HUES48 (cell line): Measurements from ENCODE around the gene INSR.

ENCODE experiments used
- H3K27ac ChIP-seq: one replicate; pipeline ENCODE4 v1.7.0; 2013; ENCODE audit warnings: low read depth, low read length, inconsistent platforms
- H3K27me3 ChIP-seq: 2 replicates; pipeline ENCODE4 v1.6.1; 2013; ENCODE audit warnings: mild to moderate bottlenecking, low read length; ENCODE audit not compliant: control insufficient read depth, insufficient read depth
- H3K36me3 ChIP-seq: 2 replicates; pipeline ENCODE4 v1.6.1; 2013; ENCODE audit warnings: low read length; ENCODE audit not compliant: control insufficient read depth, insufficient read depth
- H3K4me1 ChIP-seq: 2 replicates; pipeline ENCODE4 v1.6.1; 2013; ENCODE audit warnings: mild to moderate bottlenecking, low read length; ENCODE audit not compliant: control insufficient read depth, insufficient read depth
- H3K4me3 ChIP-seq: 2 replicates; pipeline ENCODE4 v1.5.1; 2013; ENCODE audit warnings: mild to moderate bottlenecking, low read depth, low read length
- H3K9ac ChIP-seq: 2 replicates; pipeline ENCODE4 v1.6.1; 2013; ENCODE audit warnings: mild to moderate bottlenecking, low read depth, low read length, moderate library complexity
- H3K9me3 ChIP-seq: 2 replicates; pipeline ENCODE4 v1.6.1; 2013; ENCODE audit warnings: low read length; ENCODE audit not compliant: control insufficient read depth, insufficient read depth

INSR gene

DNA sequence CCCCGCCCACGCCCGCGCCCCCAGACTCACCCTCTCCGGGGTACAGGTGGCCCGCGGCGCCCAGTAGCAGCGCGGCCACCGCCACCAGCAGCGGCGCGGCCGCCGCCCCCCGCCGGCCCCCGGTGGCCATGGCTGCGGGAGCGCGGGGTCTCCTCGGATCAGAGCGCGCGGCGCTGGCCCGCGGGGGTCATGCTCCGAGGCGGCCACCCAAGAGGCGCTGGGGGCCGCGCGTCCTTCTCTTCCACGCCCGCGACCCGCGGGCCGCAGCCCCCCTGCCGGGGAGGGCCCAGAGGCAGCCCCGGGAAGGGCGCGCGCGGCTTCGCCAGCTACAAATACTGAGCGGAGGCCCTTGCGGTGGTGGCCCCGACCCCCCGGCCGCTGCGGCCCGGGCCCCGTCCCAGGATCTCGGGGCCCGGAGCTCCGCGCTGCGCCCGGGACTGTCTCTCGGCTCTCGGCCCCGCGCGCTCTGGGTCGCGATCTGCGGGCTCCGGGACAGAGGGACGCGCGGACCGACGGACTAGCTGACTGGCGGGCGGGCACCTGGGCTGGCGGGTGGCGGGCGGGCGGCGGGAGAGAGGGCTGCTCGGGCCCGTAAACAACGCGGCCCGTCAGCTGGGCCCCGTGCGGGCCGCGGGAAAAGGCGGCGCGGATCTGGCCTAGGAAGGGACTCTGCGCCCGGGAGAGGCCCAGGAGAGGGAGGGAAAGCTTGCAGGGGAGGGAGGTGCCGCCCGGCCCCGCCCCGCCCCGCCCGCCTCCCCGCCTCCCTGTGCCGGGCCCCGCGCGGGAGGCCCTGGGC is at the start of gene INSR:
INSR (minus strand) TSS at position 653 of the 796 bp plus-strand sequence; CDS start at position 130, 523 bp downstream.
- Histone ChIP-seq H3K4me3 (peak within 1 kb of the TSS; percentile 78), H3K4me1 (peaks cover 14% of the 10 kb centered on the region; the same call in 1 of the 2 replicates), H3K27me3 (peaks cover 9% of the 10 kb centered on the region; the same call in 1 of the 2 replicates), H3K27ac (no peak within 1 kb of the TSS), H3K9ac (peak within 1 kb of the TSS; percentile 40; the same call in 1 of the 2 replicates), H3K36me3 (no peaks in the 10 kb centered on the region), H3K9me3 (no peaks in the 10 kb centered on the region)

DNA sequence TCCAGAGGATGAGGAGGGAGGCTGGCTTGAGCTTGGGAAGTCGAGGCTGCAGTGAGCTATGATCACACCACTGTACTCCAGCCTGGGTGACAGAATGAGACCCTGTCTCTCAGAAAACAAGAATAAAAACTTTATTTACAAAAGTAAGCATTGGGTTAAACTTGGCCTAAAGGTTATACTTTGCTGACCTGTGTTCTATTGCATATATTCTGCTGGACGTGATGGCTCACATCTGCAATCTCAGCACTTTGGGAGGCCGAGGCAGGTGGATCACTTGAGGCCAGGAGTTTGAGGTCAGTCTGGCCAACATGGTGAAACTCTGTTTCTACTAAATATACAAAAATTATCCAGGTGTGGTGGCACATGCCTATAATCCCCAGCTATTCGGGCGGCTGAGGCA is 47.9 kb upstream of the INSR start:
- H3K9ac ChIP-seq, result no peak overlapping the region
- H3K27me3 ChIP-seq, result no peaks in the 10 kb centered on the region
- no peak overlapping the region for H3K4me3 ChIP-seq
- no peak overlapping the region for H3K27ac ChIP-seq
- no peaks in the 10 kb centered on the region for H3K4me1 ChIP-seq
- no peaks in the 10 kb centered on the region for H3K9me3 ChIP-seq
- no peaks in the 10 kb centered on the region for H3K36me3 ChIP-seq

DNA sequence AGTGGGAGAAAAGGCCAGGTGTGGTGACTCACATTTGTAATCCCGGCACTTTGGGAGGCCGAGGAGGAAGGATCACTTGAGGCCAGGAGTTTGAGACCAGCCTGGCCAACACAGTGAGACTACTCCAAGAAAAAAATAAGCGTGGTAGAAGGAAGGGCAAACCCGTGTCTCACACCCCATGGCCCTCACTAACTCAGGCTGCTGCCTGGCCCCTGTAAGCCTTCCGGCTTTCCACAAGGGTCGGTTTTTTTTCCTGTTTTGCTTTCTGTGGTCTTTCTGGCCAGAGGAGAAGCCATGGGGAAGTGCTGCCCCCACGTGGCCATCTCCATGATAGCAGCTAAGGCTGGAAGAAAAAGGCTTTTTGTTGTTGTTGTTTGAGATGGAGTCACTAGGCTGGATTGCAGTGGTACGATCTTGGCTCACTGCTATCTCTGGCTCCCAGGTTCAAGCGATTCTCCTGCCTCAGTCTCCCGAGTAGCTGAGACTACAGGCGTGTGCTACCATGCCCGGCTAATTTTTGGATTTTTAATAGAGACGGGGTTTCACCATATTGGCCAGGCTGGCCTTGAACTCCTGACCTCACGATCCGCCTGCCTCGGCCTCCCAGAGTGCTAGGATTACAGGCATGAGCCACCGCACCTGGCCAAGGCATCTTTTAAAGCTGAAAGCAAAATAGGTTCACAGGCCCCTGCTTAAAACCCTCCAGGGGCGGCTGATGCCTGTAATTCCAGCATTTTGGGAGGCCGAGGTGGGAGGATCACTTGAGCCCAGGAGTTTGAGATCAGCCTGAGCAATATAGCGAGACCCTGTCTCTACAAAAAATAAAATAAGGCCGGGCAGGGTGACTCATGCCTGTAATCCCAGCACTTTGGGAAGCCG is 47.0 kb upstream of the INSR start:
- Histone ChIP-seq H3K27me3 (no peaks in the 10 kb centered on the region), H3K36me3 (no peaks in the 10 kb centered on the region), H3K9me3 (no peaks in the 10 kb centered on the region), H3K4me3 (no peak overlapping the region), H3K9ac (no peak overlapping the region), H3K27ac (no peak overlapping the region), H3K4me1 (no peaks in the 10 kb centered on the region)

DNA sequence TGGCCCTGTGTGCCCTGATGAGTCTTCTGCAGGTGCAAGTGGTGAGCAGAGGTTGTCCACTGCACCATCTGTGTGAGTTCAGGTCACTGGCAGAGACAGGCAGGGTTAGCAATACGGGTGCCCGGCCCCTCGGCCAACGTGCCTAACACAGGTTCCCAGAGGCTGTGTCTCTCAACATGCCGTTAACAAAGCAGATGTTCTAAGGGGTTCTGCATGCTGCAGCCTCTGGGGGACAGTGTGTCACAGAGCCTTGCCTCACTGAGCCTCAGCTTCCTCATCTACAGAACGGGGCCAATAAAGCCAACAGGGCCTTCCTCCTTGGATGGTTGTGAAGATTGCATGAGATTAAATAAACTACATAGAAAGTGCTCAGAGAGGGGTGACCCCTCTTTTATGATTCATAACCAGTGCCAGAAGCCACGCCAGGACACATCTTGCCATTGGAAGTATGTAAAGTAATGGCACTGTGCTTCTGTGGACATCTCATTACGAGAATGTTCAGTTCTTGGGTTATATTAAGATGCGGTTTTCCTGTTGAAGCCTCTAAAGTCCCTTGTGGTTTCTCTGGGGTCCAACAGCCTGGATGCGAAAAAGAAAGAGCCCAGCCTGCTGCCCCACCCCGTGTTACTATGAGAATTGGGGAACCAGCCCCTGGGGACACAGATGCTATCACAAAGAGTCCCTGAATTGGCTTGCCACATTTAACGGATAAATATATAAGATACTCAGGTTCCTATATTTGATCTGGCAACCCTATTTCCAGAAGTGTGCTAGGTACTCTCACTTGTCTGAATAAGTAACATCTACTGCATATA is 43.4 kb upstream of the INSR start:
- Histone ChIP-seq H3K4me3 (no peak overlapping the region), H3K4me1 (no peaks in the 10 kb centered on the region)

DNA sequence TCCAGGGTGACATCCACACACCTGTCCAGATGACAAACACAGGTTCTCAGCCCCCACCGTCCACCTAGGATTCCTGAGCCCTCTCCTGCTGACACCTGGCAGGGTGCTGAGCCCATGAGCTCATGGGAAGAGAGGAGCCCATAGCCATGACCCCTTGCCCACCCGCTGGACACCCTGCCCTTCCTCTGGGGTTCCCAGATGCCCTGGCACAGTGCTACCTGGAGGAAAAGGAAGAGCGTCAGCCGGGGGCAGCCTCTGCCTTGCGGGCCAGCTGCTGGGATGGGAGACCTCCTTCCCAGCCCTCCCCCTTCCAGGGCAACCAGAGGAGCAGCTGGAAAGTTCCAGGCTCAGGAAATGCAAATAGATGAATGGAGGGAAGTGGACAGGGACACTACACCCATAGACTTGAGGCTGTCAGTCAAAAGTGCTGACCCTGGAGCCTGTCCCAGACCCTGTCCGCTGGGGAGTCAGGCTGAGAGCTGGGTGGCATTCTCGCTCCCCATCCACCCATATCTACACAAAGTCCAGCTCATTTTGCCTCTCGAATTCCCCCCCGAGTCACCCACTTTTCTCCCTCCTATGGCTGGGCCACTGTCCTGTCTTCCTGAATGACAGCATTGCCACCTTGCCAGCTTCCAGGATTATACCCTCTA is 42.2 kb upstream of the INSR start:
- Histone ChIP-seq H3K27ac (no peak overlapping the region), H3K27me3 (no peaks in the 10 kb centered on the region), H3K4me1 (no peaks in the 10 kb centered on the region), H3K9me3 (no peaks in the 10 kb centered on the region), H3K4me3 (no peak overlapping the region), H3K9ac (no peak overlapping the region), H3K36me3 (no peaks in the 10 kb centered on the region)

More for the DNA sequence above, 43.4 kb upstream of the INSR start:
- no peaks in the 10 kb centered on the region for H3K36me3 ChIP-seq
- no peaks in the 10 kb centered on the region for H3K9me3 ChIP-seq
- H3K27ac ChIP-seq, result no peak overlapping the region
- no peak overlapping the region for H3K9ac ChIP-seq
- H3K27me3 ChIP-seq, result no peaks in the 10 kb centered on the region

DNA sequence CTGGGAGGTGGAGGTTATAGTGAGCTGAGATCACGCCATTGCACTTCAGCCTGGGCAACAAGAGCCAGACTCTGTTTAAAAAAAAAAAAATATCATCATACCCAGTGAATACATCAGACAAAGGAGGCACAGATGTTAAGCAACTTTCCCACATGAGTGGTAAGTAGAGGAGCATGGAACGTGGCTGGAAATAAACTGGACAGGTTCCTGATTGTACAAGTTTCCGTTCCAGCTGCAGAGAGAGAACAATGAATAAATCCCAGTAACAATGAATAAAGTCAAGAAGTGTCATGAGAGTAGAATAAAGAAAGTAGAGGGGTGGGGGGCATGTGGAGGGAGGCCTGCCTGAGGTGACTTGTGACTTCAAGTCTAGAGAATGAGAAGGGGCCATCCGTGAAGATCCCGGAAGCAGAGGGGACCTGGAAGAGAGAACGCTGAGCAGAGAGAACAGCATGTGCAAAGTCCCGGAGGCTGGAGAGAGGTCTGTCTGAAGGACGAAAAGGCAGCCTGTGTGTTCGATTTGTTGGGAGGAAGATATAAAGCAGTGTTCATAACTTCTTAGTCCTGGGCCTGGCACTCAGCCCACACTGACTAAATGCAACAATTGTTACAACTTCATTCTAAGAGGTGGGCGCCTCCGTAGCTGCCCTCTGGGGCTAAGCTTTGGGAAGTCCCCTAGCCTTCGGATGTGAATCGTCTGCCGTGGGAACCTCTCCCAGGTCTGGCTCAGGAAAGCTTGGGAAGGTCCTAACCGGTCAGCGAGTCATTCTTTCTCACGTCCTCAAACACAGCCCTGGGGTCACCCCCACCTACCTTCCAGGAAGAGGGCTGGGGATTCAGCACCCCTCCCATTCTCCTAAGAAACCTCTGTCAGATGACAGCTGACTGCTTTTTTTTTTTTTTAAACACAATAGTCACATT is 39.2 kb upstream of the INSR start:
- H3K27ac ChIP-seq, result no peak overlapping the region
- no peak overlapping the region for H3K4me3 ChIP-seq
- H3K27me3 ChIP-seq, result no peaks in the 10 kb centered on the region
- H3K9me3 ChIP-seq, result no peaks in the 10 kb centered on the region
- no peak overlapping the region for H3K9ac ChIP-seq
- H3K36me3 ChIP-seq, result no peaks in the 10 kb centered on the region
- H3K4me1 ChIP-seq, result no peaks in the 10 kb centered on the region

DNA sequence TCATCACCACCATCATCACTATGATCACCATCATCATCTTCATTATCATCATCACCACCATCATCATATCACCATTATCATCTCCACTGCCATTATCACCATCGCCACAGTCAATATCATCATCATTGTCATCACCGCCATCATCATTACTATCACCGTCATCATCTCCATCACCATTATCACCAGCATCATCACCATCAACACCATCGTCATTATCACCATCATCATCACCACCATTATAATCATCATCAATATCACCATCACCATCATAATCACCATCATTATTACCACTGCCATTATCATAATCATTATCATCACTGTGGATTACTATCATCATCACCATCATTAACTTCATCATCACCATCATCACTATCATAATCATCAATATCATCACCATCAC is 37.2 kb upstream of the INSR start:
- Histone ChIP-seq H3K4me1 (no peaks in the 10 kb centered on the region), H3K4me3 (no peak overlapping the region), H3K9me3 (no peaks in the 10 kb centered on the region; the same call in 1 of the 2 replicates), H3K9ac (no peak overlapping the region), H3K27me3 (no peaks in the 10 kb centered on the region), H3K36me3 (no peaks in the 10 kb centered on the region), H3K27ac (no peak overlapping the region)

DNA sequence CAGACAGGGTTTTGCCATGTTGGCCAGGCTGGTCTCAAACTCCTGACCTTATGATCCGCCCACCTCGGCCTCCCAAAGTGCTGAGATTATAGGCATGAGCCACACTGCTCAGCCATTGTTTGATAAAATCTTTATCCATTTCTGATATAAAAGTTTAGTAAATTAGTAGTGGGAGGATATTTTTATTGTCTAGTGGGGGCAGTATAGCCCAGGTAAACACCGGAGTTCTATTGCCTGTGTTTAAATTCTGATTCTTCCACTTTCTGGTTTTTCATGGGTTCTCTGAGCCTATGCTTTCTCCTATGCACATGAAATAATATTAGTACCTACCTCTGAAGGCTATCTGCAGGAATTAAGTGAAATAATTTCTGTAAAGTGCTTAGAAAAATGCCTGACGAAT is 34.4 kb upstream of the INSR start:
- no peak overlapping the region for H3K27ac ChIP-seq
- H3K4me3 ChIP-seq, result no peak overlapping the region
- no peaks in the 10 kb centered on the region for H3K4me1 ChIP-seq
- H3K36me3 ChIP-seq, result no peaks in the 10 kb centered on the region
- H3K9me3 ChIP-seq, result no peaks in the 10 kb centered on the region; the same call in 1 of the 2 replicates
- no peak overlapping the region for H3K9ac ChIP-seq
- H3K27me3 ChIP-seq, result no peaks in the 10 kb centered on the region

DNA sequence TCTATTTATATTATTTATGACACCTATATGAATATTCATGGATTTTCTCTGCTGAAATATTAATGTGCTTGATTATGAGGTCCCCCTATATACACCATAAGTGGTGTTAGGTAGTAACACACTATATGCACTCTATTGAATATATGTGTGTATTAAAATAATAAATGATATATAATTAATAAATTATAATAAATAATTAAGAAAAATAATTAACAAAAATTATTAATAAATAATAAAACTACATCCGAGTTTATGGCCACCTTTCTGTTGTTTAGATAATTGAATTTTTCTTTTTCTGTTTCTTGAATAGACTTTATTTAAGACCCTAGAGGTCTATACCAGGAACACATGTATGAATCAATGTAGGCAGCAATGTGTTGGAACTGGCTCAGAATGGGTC is 33.6 kb upstream of the INSR start:
- Histone ChIP-seq H3K27ac (no peak overlapping the region), H3K4me3 (no peak overlapping the region), H3K27me3 (no peaks in the 10 kb centered on the region), H3K9me3 (no peaks in the 10 kb centered on the region; the same call in 1 of the 2 replicates), H3K36me3 (no peaks in the 10 kb centered on the region), H3K9ac (no peak overlapping the region), H3K4me1 (no peaks in the 10 kb centered on the region)
